ENCODE measurements around the gene DLG1.

GRCh38 chr3:197253238-197253947 is 45.0 kb downstream of the DLG1 start:
- TF ChIP-seq CTCF (IDR thresholded peaks at IDR 0.05) (no peak), POLR2A (IDR thresholded peaks at IDR 0.05) (no peak)
